Stimulated activated CD8-positive, alpha-beta memory T cell treated with anti-CD3 and anti-CD28 coated beads, Interleukin-7, amount 100 ng/mL, for 4 hours (primary cell): ENCODE data around the gene DUSP11.
"Not testable (repeated sequence)": the region's sequence is repeated elsewhere in the genome, so short reads cannot be mapped to it uniquely, and the experiment has no call there.

Experiments
- DNase-seq, 2 donors: peaks; one replicate each; pipeline ENCODE4 v3.0.0-alpha.2; 2020; ENCODE audit warnings: low read depth in 2 of 2

DUSP11 gene

GRCh38 chr2:73772819-73773218, 7.1 kb downstream of the DUSP11 start:
- DNase-seq: no peak

- no peak for DNase-seq
These were observed 9.2 kb downstream of the DUSP11 start for GRCh38 chr2:73770725-73771124.

- no peak for DNase-seq
These were observed 12.9 kb downstream of the DUSP11 start for GRCh38 chr2:73766994-73767393.

- no peak for DNase-seq
These were observed 13.6 kb downstream of the DUSP11 start for GRCh38 chr2:73766349-73766748.

GRCh38 chr2:73764945-73765344, 15.0 kb downstream of the DUSP11 start:
- DNase-seq: no peak

GRCh38 chr2:73762571-73762970, 17.3 kb downstream of the DUSP11 start:
- no peak for DNase-seq

GRCh38 chr2:73759904-73760303, 20.0 kb downstream of the DUSP11 start:
- no peak for DNase-seq

- DNase-seq: no peak
These were observed 20.6 kb downstream of the DUSP11 start for GRCh38 chr2:73759285-73759764.

- DNase-seq: not testable (repeated sequence)
These were observed 25.6 kb downstream of the DUSP11 start for GRCh38 chr2:73754332-73754731.

GRCh38 chr2:73749314-73749713, 30.6 kb downstream of the DUSP11 start:
- DNase-seq: no peak

GRCh38 chr2:73746877-73747208, 33.1 kb downstream of the DUSP11 start:
- DNase-seq: no peak

GRCh38 chr2:73746015-73746876, 33.7 kb downstream of the DUSP11 start:
- no peak for DNase-seq

GRCh38 chr2:73740767-73741166, 39.1 kb downstream of the DUSP11 start:
- no peak for DNase-seq

- no peak for DNase-seq
These were observed 40.8 kb downstream of the DUSP11 start for GRCh38 chr2:73739101-73739500.

GRCh38 chr2:73736855-73737779, 42.8 kb downstream of the DUSP11 start, which contains the start of gene TPRKB:
Gene TPRKB (minus strand): TSS chr2:73737345. CDS start chr2:73734569, 2,776 bp downstream.
- peak; percentile 92 to 93 for DNase-seq

- no peak for DNase-seq
These were observed 43.5 kb downstream of the DUSP11 start for GRCh38 chr2:73736378-73736777.

GRCh38 chr2:73730810-73731209, 49.1 kb downstream of the DUSP11 start:
- DNase-seq: no peak

GRCh38 chr2:73728711-73729110, 51.2 kb downstream of the DUSP11 start:
- DNase-seq: no peak

- no peak for DNase-seq
These were observed 51.9 kb downstream of the DUSP11 start for GRCh38 chr2:73728043-73728442.

GRCh38 chr2:73726657-73727056, 53.2 kb downstream of the DUSP11 start:
- DNase-seq: not testable (repeated sequence)

- no peak for DNase-seq
These were observed 60.9 kb downstream of the DUSP11 start for GRCh38 chr2:73718851-73719621.

GRCh38 chr2:73718421-73718820, 61.5 kb downstream of the DUSP11 start:
- DNase-seq: no peak
